ENCODE results near the gene FBN1.

The FBN1 gene

GRCh38 chr15:48366584-48367312 lies 278.8 kb downstream of the FBN1 start:
- no peak for DNase-seq (ENCODE audit: low read depth in 3 of 3)

- DNase-seq (ENCODE audit: low read depth in 3 of 3), result no peak
These were observed 279.9 kb downstream of the FBN1 start for GRCh38 chr15:48365575-48365974.

GRCh38 chr15:48363474-48363873 lies 282.0 kb downstream of the FBN1 start:
- DNase-seq (ENCODE audit: low read depth in 3 of 3), result no peak

- no peak for DNase-seq (ENCODE audit: low read depth in 3 of 3)
These were observed 283.8 kb downstream of the FBN1 start for GRCh38 chr15:48361685-48362084.

GRCh38 chr15:48360841-48361240 lies 284.7 kb downstream of the FBN1 start:
- no peak for DNase-seq (ENCODE audit: low read depth in 3 of 3)
